Hematopoietic multipotent progenitor cell treated with erythropoietin and hydrocortisone succinate and interleukin-3 and kit ligand, for 8 days (in vitro differentiated cells): ENCODE measurements around the gene GABBR2.

ENCODE experiments used
- DNase-seq: peaks from one replicate; pipeline ENCODE4 v3.0.0-alpha.2; 2015

Gene GABBR2

DNA sequence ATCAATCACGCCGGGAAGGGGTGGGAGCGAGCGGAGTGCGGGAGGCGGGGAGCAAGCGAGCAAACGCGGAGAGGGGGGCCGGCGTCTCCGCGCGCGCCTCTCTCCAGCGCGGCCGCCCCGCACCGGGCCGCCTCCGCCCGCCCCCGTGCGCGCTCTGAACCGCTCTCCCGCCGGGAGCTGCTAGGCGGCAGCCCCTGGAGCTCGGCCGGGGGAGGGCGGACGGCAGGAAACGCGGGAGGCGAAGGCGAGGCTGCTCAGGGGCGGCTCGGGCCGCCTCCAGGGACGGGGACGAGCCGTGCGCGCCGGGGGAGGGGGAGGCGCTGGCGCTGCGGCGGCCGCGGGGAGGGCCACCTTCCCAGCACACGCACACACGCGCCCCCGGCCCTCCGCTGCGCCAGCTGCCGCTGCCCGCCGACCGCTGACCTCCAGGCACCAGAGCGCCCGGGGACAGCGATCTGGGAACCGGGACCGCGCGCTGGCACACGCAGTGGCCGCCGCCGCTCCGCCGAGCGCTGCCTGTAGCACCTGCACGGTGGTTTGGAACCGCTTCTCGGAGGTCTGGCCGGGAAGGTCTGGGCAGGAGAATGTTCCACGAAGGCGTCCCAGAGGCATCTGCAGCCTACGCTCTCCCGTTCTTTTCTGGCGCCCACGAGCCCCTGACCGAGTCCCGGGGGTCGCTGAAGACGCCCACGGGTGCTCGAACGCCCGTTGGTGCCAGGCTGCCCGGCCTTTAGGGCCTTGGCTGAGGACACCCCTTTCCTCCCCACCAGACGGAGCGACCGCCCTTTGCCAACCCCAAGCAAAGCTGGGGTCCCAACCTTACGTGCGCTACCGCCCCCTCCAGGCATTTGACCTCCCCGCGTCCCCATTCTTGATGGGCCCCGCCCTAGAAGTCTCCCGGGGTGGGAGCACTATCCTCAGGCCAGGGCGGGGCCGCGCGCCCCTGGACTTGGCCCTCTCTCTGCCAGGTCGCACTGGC, at the start of gene GABBR2:
Gene GABBR2, minus strand, starts transcription at position 3 of the 979 bp plus-strand sequence. CDS start 198 bp downstream, outside the sequence.
- no peak for DNase-seq

DNA sequence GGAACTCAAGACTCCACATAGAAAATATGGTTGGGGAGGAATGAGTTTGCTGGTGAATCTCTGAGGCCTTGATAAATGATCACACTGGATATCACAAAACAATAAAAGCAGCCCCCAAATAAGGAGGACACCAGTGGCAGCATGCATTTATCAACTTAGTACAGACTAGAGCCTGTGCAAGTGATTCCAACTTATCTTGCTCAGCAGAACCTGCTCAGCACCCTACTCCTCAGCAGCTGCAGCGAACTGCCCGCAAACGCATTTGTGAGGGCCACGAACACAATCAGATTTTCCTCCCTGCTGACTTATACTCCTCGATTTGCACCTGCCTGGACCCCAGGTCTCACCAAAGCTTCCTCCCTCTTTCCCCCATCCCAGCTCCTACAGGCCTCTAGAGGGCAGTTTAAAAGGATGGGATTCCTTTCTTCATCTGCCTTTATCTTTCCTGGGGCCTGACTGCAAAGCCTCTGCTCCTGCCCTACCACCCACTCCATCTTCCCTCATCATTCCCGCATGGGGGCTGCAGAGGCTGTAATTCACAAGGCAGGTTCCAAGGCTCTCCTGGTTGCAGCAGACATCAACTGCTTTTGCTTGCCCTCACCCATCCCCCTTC, 46.4 kb upstream of the GABBR2 start:
- DNase-seq, result peak; percentile 10

DNA sequence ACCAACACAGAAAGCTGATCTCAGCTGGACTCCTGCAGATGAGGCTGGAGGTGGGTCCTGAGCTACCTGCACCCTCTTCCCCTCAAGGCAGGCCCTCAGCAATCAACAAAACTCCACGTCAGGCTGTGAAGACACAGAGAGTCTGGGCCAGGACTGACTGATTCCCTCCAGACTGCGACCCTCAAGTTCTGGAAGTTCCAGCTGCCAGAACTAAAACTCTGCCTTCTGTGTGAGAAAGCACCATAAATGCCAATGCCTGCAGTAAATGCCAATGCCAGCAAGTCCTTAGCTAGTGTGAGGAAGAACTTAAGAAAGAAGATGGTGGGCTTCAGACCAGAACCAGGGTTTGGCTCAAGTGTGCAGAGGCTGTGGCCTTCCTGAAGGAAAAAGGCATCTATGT, 42.5 kb upstream of the GABBR2 start:
- no peak for DNase-seq

DNA sequence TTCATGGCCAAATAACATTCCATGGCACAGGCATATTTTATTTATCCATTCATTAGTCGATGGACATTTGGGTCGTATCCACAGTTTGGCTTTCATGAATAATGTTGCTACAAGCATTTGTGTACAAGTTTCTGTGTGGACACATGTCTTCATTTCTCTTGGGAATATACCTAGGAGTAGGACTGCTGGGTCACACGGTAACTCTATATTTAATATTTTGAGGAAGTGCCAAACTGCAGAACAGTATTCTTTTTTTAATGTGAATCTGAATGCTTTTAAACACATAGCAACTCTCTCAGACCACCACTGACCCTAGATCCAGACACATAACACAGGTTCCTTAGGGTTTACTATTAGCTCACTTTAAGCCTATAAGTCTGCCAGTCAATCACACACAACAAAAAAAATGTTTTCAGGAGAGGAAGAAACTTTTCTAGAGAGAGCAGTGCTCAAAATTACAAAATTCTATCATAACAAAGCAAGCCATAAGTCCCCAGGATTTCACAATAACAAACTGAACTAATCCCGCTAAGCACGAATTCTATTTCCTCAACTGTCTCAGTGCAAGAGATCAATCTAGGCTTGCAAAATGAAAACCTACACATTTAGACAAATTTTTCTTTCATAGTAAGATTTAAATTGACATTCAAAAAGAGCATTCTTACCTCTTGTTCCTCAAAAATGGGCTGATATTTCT, 41.8 kb upstream of the GABBR2 start:
- DNase-seq, result no peak

DNA sequence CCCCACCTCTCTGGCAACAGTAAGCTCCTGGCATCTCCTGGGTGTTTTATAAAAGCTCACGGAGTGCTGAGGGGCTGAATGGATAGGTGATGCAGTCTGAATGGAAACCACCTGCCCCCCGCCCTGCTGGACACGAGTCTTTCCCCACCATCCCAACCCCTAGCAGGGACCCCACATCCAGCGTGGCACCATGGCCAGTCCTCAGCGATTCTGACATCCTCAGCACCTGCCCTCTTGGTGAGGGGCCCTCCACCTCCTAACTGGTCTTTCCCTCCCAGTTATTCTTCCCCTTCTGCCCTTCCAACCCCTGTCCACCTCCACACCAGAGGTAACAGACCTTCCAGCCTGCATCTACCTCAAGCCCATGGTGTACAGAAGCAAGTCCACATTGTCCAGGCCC, 38.7 kb upstream of the GABBR2 start:
- DNase-seq, result no peak

DNA sequence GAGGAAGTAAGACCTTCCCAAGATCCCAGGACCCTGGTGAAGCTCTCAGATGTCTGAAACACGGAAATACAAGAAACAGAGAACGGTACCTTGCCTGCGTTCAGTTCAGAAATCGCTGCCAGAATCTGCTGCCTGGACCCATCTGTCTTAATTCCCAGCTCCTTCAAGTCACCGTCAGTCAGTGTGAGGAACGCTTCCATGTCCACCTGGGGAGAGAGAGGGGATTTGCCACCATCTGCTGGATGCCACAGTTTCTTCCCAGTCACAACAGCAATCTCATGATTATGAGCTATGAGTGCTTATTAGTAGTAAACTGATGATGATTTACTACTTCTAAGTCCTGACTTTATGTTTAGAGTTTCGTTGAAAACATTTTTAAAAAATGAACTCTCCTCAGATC, 36.7 kb upstream of the GABBR2 start:
- DNase-seq, result no peak

DNA sequence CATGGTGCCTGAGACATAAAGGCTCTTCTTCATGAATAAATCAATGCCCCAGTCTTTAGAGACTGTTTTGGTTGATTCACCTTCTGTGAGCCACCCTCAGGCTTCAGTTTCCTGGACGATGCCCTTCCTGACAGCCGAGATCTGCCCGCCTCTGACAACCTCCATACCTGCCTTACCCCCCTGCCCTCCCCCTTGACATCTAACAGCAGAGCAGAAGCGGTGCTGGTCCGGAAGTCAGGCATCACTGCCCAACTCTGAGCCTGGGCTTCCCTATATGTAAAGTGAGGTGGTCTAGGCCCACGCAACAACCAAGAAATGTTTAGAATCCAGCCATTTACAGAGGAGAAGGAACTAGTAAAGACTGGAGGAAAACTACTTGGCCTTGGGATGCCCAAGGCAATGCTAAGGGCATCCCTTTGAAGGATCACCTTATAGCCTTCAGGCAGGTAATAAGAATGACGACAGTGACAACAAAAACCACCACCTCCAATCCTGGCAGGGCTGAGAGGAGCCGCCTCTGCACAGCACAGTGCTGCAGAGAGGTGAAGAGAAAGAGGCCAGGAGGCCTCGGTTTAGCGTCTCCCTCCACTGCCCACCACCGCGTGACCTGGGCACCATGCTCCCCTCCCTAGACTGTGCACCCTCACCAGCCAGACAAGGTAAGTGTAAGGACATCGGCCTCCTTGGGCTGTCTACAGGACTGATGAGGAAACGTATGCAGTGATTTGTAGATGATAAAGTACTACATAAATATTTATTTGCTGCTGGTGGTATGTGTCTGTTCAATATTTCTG, 35.3 kb upstream of the GABBR2 start:
- DNase-seq, result no peak

DNA sequence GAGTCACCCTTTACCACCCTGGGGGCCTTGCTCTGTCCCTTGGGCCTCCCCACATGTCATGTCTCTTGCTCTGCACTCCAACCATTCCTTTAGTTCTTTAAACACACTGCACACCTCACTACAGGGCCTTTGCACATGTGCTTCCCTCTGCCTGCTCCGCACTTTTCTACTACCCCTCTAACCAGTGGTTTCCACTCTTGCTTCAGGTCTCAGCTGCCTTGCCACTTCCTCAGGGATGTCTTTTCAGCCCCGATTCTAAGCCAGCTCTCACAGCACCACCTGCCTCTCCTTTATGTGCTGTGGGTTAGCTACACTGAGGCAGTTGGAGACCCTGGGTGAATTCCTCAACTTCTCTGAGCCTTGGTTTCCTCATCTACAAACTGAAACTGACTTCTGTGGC, 34.6 kb upstream of the GABBR2 start:
- DNase-seq, result no peak

DNA sequence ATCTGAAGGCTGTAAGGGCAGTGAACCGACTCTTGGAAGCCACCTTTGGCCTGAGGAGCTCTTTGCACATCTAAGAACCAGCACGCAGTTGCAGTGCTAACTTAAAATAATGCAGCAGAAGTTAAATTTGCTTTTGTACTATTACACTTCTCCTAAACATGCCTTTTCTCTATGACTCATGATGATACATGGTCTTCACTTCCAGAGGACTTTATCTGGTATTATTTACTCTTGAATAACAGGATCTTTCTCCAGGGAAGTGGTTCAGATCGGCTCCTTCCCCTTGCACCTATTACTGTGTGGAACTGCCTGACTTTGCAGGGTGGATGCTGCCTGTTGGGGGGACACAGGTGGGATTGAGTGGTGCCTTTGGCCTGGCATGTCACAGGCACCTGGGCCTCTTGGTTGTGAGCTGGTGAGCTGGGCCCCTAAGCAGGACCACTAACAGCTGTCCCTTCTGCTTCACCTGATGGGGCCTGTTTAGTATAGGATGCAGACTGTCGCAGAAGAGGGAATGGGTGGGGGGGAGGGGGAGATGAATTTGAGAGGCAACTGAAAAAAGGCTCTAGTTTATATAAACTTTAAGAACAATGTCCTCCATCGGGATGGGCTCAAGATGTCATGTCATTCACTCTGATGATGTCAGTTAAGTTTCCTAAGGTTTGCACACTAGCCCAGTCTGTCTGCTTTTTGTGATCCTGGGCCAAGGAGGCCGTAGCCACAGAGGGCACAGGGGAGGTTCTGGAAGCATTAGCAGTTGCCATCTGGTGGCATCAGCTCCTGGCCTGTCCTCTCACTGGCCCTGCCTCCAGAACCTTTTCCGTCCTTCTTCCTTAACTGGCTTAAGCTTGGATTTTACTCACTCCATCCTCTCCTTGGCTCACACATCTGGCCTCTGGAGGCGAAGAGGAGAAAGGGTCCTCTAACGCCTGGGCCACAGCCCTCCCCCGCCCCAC, 33.9 kb upstream of the GABBR2 start:
- DNase-seq, result no peak

DNA sequence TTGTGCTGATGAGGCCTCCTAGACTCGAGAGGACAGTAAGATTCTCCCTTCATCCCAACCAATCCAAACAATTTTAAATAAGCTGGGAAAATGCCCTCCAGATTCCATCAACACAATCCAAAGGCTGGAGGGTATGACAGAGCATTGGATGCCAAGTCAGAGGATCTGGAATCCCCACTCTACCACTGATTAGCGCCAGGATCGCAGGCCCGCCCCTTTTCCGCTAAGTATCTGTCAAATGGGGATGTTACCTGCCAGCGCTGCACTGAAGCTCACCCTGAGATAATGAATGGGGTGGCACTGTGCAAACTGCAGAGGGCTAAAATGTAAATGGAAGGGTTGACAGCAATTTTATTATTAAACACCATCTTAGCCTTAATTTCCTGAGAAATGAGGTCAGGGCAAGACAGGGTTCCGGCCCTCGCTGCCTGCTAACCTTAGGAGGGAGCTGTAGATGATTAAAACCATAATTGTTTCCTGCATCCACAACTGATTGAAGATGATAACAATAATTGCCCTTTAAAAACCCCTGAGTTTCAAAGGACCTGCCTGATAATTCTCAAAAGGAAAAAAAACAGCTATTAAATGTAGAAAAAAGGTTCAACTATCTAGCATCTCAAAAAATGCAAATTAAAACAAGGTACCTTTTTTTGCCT, 31.6 kb upstream of the GABBR2 start:
- DNase-seq, result no peak

DNA sequence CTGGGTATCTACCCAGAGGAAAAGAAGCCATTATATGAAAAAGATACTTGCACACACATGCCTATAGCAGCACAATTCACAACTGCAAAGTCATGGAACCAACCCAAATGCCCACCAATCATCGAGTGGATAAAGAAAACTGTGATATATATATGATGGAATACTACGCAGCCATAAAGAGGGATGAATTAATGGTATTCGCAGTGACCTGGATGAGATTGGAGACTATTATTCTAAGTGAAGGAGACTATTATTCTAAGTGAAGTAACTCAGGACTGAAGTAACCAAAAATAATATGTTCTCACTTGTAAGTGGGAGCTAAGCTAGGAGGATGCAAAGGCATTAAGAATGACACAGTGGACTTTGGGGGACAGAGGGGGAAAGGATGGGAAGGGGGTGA, 30.0 kb upstream of the GABBR2 start:
- no peak for DNase-seq

DNA sequence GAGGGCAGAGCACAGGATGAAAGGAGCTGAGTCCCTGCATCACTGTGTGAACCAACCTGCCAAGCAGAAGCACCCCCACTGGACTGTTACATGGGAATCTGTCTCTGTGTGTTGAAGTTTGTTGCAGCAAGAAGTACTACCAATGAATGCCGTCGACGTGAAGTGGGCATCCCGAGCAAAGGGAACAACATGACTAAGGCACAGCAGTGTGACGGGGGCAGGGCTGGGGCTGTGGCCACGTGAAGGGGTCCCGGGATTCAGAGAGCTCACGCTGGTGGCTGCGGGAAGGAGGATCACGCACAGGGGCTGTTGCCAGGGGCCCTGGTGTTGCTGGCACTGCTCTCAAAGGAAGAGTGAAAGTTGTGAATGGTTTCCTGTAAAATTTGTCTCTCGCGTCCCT, 27.5 kb upstream of the GABBR2 start:
- no peak for DNase-seq

DNA sequence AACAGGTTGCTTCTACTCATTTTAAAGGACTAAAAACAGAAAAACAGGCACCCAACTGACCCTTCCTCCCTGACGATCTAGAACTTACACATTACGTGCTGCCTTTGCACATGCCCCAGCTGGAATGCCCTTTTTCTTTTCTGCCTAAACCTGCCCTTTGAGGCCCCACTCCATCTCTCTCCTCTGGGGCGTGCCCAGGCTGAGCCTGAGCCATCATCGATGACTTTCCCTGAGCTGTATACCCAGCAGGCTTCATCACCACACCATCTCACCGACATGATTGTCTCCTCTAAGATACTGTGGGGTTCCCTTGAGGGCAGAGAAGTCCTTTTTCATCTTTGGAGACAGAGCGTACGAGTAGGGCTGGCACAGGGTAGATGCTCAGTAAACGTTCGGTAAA, 24.1 kb upstream of the GABBR2 start:
- DNase-seq, result no peak

DNA sequence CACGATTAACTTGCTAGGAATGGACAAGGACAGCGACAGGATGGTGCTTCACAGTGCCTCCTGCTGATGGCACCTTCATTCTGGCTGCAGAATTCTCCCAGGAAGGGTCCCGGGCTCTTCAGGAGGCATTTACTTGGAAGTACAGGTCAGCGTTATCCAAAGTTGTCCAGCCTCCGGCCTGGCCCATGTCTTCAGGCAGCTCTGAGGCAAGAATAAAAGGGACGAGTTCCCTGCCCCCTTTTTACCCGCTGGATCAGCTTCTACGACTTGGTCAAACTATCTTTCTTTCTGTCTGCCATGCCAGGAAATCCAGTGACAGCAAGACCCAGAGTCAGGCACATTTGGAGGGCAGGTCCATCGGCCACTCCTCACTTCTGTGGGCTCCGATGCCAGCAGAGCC, 23.4 kb upstream of the GABBR2 start:
- DNase-seq, result no peak

DNA sequence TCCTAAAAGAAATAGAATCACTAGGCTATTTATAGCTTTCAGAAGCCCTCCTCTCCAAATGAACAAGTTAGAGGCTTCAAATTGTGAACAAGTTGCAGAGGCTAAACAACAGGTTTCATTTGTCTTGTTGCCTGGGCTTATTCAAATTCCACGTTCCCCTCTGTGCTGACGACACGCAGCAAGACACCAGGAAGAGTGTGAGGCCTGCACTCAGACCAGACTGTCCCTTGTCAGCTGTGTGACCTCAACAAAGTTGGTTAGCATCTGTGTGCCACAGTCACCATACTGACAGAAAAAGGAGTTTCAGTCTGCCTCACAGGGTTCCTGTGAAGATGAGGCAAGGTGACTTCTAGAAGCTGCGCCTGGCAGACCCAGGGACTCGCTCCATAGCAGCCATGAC, 22.1 kb upstream of the GABBR2 start:
- no peak for DNase-seq

DNA sequence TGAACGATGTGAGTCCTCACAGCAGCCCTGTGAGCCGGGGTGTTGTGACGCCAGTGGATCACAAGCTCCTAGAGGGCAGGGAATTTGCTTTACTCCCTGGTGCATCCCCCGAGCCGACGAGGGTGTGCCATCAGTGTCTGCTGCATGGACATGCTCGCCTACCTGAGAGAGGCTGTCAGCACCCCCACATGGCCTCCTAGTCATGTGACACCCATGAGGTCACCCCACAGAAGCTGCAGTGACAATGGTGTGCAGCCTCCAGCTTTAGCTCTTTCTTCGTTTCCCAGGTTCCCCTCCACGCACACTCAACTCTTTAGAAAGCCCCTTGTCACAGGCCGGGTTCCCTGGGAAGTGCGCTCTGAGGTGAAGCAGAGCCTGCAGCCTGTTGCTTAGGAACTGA, 19.8 kb upstream of the GABBR2 start:
- DNase-seq, result no peak

DNA sequence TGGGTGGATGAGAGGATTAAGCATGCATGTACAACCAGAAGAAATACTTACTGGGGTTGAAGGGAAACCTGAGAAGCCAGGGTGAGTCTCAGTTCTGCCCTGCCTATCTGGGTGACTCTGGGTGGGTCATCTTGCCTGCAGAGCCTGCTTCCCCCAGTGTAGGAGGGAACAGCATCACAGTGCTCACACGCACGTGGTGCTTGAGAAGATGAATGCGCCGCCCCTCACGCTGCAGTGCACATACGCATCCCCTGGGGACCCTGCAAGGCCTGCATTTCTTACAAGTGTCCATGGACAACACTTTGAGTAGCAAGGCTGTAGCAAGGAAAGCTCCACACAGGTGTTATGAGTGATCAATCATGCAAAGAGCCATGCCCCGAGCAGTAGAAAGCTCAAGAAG, 18.7 kb upstream of the GABBR2 start:
- DNase-seq, result no peak

DNA sequence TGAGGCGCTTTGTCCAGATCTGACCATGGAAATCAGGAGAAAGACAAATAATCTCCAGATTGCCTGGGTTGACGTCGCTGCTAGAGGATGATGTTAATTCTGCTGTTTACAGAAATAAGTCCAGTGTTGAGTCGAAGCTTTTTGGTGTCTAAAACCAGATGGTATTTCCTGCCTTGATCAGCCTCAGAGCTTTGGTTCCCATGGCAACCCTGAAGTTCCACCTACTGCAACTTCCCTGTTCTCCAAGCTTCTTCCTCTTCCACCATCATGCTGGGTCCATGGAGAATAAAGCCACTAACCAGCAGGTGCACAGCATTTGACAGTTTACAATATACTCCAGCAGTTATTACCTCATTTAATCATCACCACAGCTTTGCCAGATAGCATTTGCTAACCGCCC, 18.0 kb upstream of the GABBR2 start:
- no peak for DNase-seq

DNA sequence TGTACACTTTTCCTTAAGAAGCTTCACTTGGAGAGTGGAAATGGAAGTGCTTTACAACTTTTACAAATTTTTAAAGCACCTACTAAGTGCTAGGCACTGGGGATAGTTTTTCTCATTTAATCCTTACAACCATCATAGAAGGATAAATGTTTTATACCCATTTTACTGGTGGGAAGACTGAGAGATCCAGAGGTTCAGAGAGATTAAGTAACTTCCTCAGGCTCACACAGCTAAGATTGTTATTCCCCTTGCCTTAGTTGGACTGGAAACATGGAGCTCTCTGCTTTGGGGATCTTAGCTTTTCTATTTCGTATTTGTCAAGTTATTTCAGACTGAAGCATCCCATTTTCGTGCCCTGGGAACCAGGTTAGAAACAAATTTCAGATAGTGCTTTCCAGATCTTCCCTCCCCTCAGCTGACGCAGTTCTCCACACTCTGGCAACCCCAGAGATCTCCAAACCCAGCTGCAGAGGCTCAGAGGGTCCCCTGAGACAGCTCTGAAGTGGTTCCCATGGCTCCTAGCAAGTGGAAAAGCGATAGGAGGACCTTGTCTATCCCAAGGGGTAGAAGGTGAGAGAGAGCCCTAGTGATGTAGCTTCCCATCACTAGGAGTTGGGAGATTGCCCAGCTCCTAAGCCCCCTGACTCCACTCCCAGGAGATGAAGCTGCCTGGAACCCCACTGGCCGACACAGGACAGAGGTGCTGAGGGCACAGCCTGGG, 16.2 kb upstream of the GABBR2 start:
- DNase-seq, result no peak

DNA sequence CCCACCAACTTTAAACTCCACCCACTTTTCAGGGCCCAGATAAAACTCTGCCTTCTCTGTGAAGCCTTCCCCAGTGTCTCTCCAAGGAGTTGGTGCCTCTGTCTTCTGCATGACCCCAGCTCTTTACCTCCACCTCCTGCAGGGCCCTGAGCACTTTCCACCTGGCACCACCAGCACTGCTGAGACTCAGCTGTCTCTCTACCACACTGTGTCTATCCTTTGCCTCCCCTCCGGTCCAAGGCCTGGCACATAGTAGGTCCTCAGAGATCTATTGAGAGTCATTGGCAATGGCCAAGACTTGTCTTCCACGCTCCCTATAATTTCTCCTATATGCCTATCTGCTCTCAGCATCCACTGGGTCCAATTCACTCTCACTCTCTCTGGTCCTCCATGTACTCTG, 12.9 kb upstream of the GABBR2 start:
- no peak for DNase-seq

DNA sequence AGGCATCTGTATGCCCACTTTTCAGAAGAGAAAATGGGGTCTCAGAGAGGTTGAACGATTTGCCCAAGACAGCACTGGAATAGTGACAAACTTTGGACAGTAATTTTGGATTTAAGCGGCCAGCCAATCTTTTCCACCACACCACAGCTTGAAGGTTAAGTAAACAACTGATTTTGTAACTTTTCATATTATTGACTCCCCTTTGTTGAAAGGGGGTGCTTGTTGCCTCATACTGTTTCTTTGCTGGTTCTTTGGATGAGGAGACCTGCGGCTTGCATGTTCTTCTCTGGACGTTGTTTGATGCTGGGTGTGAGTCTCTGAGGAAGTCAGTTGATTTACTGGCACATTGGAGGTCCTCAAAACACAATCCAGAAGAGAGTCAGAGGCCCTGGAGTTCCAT, 11.7 kb upstream of the GABBR2 start:
- DNase-seq, result no peak
